ENCODE data around the gene NKAIN2.

DNA sequence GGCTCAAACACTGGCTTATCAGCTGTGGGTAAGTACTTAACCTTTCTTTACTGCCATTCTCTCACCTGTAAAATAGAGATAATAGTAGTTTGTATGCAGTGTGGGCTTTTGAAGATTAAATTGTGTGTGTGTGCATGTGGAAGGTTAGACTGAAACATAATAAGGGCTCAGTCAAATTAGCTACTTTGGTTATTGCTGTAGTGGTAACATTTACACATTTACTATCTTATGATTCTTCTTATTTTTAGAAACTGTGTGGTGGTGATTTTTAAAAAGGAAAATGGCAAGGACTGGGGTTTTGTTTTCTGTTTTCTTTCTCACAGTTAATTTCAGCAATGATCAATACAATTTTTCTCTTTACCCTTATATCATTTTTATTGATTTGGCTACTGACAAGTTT, 206.9 kb downstream of the NKAIN2 start:
- no peak for TF ChIP-seq POLR2A (IDR thresholded peaks at IDR 0.05)
- TF ChIP-seq, protein P1, sequence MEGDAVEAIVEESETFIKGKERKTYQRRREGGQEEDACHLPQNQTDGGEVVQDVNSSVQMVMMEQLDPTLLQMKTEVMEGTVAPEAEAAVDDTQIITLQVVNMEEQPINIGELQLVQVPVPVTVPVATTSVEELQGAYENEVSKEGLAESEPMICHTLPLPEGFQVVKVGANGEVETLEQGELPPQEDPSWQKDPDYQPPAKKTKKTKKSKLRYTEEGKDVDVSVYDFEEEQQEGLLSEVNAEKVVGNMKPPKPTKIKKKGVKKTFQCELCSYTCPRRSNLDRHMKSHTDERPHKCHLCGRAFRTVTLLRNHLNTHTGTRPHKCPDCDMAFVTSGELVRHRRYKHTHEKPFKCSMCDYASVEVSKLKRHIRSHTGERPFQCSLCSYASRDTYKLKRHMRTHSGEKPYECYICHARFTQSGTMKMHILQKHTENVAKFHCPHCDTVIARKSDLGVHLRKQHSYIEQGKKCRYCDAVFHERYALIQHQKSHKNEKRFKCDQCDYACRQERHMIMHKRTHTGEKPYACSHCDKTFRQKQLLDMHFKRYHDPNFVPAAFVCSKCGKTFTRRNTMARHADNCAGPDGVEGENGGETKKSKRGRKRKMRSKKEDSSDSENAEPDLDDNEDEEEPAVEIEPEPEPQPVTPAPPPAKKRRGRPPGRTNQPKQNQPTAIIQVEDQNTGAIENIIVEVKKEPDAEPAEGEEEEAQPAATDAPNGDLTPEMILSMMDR (IDR thresholded peaks at IDR 0.05 in 4 of 5, conservative IDR thresholded peaks at IDR 0.05 in 1 of 5), result no peak
